ENCODE results near the gene NTN4.

DNA sequence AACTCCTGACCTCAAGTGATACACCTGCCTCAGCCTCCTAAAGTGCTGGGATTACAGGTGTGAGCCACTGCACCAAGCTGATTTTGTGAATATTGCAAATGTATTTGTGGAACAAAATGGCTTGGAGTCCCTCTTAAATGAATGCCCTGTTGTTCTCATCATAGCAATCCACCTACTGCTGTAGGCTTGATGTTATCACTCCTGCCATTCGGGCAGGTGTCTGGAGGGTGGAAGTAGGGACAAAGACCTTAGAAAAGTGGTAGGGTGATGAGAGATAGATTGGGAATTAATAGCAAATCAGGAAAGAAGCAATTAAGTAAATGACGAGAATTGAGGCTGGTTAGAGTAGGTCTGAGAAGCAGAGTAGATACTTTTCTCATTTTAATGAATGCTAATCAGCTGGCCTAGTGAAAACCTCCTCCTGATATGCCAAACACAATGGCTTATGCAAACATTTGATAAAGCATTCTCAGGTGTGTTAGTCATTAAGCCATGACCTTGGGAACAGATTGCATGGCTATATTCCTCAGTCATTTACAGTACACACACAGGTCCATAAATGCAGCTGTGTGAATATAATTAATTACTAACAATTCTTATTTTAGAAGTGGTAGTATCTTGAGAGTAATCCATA is 178.8 kb downstream of the NTN4 start:
- TF ChIP-seq, protein P1, sequence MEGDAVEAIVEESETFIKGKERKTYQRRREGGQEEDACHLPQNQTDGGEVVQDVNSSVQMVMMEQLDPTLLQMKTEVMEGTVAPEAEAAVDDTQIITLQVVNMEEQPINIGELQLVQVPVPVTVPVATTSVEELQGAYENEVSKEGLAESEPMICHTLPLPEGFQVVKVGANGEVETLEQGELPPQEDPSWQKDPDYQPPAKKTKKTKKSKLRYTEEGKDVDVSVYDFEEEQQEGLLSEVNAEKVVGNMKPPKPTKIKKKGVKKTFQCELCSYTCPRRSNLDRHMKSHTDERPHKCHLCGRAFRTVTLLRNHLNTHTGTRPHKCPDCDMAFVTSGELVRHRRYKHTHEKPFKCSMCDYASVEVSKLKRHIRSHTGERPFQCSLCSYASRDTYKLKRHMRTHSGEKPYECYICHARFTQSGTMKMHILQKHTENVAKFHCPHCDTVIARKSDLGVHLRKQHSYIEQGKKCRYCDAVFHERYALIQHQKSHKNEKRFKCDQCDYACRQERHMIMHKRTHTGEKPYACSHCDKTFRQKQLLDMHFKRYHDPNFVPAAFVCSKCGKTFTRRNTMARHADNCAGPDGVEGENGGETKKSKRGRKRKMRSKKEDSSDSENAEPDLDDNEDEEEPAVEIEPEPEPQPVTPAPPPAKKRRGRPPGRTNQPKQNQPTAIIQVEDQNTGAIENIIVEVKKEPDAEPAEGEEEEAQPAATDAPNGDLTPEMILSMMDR (IDR thresholded peaks at IDR 0.05) = no peak
- no peak for TF ChIP-seq POLR2A (IDR thresholded peaks at IDR 0.05)
